NCI-H1105 (cell line): ENCODE results near the gene GADL1.

ENCODE experiments used
- DNase-seq: peaks from one replicate; lab custom pipeline; 2025; lab: John Stamatoyannopoulos, UW

GADL1 gene

GRCh38 chr3:30894521-30895251, at the start of gene GADL1:
TSS of gene GADL1 (minus strand) at chr3:30894661. CDS start at chr3:30894614, 47 bp downstream.
- DNase-seq, result no peak

- no peak for DNase-seq
Observed at GRCh38 chr3:30944124-30944523, 49.7 kb upstream of the GADL1 start.

- no peak for DNase-seq
Observed at GRCh38 chr3:30943206-30943605, 48.7 kb upstream of the GADL1 start.

- DNase-seq, result no peak
Observed at GRCh38 chr3:30941342-30941741, 46.9 kb upstream of the GADL1 start.

GRCh38 chr3:30940740-30941139, 46.3 kb upstream of the GADL1 start:
- no peak for DNase-seq

GRCh38 chr3:30934208-30934550, 39.7 kb upstream of the GADL1 start:
- peak; percentile 47 for DNase-seq

- DNase-seq, result peak; percentile 47
Observed at GRCh38 chr3:30933478-30934207, 39.2 kb upstream of the GADL1 start.

- DNase-seq, result no peak
Observed at GRCh38 chr3:30932513-30933098, 38.1 kb upstream of the GADL1 start.

GRCh38 chr3:30924763-30925162, 30.3 kb upstream of the GADL1 start:
- no peak for DNase-seq

- no peak for DNase-seq
Observed at GRCh38 chr3:30919564-30919963, 25.1 kb upstream of the GADL1 start.

- no peak for DNase-seq
Observed at GRCh38 chr3:30918761-30919160, 24.3 kb upstream of the GADL1 start.

GRCh38 chr3:30915782-30916181, 21.3 kb upstream of the GADL1 start:
- DNase-seq, result no peak

- DNase-seq, result no peak
Observed at GRCh38 chr3:30914696-30915095, 20.2 kb upstream of the GADL1 start.

GRCh38 chr3:30913176-30913575, 18.7 kb upstream of the GADL1 start:
- DNase-seq, result no peak

- DNase-seq, result no peak
Observed at GRCh38 chr3:30912301-30912700, 17.8 kb upstream of the GADL1 start.

GRCh38 chr3:30908456-30909037, 14.1 kb upstream of the GADL1 start:
- peak; percentile 26 for DNase-seq

GRCh38 chr3:30904996-30905395, 10.5 kb upstream of the GADL1 start:
- DNase-seq, result no peak

- no peak for DNase-seq
Observed at GRCh38 chr3:30895329-30895728, 868 bp upstream of the GADL1 start.

GRCh38 chr3:30893678-30894325, 659 bp downstream of the GADL1 start:
- no peak for DNase-seq

- no peak for DNase-seq
Observed at GRCh38 chr3:30890907-30891306, 3.6 kb downstream of the GADL1 start.

- no peak for DNase-seq
Observed at GRCh38 chr3:30886888-30887287, 7.6 kb downstream of the GADL1 start.

- DNase-seq, result no peak
Observed at GRCh38 chr3:30878862-30879261, 15.6 kb downstream of the GADL1 start.
